NCI-H2227 (cell line): Measurements from ENCODE around the gene NEURL1.

Experiments
- DNase-seq: peaks from one replicate; lab custom pipeline; 2025; ENCODE audit not compliant: unreplicated experiment; lab: John Stamatoyannopoulos, UW

The NEURL1 gene

DNA sequence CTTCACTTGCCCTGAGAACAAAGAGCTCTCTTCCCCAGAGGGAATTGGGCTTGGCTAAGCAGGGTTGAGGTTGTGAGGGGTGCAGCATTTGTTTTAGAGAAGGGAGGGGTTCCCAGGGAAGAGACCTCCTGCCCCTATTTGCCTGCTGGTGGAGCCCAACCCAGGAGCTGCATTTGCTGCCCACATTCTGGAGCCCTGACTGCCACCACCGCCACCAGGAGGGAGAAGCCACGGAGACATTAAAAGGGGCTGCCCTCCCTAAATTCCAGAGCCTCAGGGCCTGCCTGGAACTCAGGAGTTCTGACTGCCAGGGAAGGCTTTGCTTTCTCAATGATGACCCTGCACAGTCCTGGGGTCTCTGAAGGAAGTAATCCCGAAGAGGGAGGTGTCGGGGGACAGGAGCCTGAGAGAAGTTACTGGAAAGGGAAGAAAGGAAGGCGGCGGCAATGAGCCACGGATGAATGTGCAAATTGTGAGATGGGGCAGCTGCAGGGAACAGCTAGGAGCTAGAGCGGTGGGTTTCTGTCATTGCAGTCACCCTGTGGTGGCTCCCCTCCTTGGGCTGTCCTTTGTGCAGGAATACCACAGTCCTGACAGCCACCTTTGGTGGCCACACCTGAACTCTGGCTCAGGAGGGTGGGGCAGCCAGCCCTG lies 51.3 kb downstream of the NEURL1 start:
- DNase-seq, result no peak

- no peak for DNase-seq
These were observed 51.9 kb downstream of the NEURL1 start for GRCh38 chr10:103545366-103545765.

DNA sequence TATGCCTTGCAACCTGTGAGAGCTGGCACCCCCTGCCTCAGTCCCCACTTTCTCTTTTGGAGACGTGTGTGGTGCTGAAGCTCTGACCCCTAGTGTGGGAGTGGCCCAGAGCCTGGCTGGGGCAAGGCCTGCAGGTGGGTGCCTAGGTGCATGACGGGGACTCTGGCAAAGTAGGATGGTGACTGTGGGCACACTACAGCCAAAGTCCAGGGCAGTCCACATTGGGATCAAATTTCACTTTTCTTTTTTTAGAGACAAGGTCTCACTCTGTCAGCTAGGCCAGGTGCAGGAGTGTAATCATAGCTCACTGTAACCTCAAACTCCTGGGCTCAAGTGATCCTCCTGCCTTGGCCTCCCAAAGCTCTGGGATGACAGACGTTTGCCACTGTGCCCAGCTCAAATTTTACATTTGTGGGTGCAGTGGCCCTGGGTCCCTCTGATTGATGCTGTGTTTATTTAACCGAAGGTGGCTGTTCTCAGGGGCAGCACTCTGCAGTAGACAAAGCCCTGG lies 52.3 kb downstream of the NEURL1 start:
- no peak for DNase-seq

- no peak for DNase-seq
These were observed 52.9 kb downstream of the NEURL1 start for GRCh38 chr10:103546401-103546800.

- DNase-seq, result no peak
These were observed 54.0 kb downstream of the NEURL1 start for GRCh38 chr10:103547391-103547946.

- DNase-seq, result no peak
These were observed 54.5 kb downstream of the NEURL1 start for GRCh38 chr10:103548006-103548405.

DNA sequence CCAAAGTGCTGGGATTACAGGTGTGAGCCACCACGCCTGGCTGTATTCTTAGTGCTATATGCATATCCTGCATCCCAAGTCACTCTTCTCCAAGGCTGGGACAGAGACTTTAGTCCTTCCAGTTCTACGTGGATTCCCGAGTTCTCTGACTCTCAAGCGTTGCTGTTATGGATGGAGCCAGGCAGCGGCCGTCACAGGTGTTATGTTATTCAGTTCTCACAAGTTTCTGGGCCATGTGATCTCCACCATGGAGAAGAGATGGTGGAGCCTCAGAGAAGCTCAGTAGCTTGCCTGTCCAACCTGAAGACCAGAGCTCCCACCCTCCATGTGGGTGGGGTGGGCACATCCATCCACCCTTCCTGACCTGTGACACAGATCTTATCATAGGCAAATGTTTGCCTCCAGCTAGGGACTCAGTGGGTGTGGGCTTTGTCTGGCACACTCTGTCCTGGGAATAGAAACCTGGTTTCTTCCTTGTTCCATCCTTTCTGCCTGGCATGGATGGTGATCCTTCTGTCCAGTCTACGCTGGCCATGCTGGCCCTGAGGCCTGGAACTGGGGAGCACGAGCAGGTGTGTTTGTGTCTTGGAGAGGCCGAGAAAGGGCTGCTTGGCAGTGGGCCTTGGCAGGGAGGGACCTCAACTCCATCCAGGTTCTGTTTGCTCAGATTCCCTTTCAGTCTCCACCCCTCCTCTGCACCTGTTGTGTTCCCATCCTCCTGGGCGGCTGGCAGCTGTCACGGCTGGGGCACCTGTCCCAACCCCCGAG lies 55.3 kb downstream of the NEURL1 start:
- DNase-seq, result no peak

- no peak for DNase-seq
These were observed 55.8 kb downstream of the NEURL1 start for GRCh38 chr10:103549349-103549685.

- no peak for DNase-seq
These were observed 56.7 kb downstream of the NEURL1 start for GRCh38 chr10:103550229-103550628.

DNA sequence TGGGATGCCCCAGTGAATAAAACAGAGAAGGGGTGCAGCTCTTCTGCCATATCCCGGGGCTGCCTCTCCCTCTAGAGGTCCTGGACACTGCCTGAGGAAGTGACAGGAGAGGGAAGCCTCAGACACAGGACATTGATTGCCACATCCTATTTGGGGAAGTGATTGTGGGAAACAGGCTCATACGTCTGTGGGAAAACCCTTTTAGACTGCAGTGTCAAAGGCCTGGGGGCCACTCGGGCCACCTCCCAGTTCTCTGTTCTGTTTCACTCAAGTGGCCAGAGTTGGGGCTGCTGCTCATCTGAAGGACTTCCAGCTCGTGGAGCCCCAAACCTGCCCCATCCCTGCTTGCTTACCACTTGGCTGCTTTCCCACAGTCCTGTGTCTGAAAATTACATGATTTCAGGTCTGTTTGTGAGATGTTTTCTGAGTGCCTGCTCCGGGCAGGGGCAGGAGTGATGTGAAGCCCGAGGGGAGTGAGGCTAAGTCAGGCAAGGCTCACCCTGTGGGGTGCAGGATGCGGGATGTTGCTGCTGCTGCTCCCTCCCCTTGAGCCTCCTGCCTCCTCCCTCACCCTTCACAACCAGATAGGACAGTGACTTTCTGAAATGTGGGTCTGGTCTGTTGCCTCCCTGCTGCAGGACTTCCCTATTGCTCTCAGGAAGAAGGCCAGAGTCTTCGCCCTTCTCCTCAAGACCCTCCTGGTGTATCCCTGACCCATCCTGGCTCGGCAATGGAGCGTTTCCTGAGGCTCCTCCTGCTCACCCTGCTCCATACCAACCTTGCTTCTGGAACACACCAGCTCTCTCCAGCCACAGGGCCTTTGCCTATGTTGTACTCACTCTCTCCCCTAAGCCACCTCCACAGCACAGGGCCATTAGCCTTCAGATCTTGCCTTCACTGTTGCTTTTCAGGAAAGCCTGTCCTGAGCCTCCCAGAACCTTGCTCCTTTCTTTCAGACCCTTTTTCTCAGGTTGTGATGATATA lies 58.4 kb downstream of the NEURL1 start:
- no peak for DNase-seq

DNA sequence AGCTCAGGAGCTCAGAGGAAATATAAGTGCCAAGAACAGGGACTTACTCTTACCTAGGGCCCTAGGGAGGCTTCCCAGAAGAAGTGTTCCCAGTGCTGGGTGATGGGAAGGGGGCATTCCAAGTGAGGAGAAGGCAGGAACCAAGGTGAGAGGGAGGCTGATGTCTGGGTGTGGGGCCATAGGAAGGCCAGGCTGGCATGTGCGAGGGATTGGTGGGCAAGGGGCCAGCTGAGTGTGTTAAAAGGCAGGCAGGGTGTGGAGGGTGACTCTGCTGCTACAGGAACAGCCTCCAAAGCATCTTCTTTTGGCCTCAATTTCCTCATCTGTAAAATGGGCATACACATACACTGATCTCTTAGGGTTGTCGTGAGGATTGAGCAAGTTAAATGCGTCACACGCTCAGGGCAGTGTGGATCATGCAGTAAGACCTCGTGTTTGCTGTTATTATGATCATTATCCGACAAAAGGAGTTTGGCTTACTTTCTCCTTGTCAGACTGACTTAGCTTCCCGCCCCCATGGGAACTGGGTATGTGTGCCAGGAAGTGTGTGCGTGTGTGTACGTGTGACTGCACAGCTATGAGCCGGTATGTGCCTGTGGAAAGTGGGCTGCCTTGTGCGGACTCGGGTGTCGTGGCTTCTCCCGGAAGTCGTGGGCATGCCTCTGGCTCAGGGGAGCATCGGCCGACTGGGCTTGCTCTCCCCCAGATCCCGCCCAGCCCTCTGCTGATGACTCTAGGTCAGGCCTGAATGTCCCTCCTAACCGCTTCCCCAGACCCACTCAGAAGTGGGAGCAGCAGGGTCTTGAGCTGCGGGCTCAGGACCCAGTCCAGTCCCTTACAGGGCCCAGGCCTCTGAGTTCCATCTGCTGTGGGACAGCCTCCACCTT lies 59.6 kb downstream of the NEURL1 start:
- DNase-seq, result no peak

DNA sequence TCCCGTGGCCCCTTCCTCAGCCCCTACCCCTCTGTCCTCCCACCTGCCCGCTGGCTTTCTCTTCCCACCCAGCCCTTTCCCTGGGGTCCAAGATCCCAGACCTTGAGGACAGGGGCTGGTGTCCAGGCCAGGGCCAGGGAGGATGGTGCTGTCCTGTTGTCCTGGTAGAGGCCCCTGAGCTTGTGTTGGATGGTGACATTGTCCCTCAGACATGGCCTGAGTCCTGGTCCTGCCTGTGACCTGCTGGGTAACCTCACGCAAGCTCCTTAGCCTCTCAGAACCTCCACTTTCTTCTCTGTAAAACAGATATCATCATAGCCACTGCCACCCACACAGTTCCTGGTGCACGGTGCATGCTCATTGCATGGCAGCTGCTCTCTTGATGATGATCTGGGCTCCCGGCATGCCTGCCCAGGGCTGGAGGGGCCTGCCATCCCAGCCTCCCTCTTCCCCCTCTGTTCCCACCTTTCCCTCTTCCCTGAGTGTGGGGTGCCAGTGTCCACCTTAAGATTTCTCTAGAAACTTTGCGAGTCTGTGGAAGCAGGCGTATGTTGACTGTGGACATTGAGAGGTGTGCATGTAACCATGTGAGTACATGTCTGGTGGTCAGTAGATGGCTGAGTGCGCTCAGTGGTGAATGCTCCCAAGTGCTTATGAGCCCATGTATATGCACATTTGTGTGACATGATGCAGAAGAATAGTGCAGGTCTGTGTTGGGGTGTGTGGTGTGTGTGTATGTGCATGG lies 60.4 kb downstream of the NEURL1 start:
- DNase-seq, result no peak

DNA sequence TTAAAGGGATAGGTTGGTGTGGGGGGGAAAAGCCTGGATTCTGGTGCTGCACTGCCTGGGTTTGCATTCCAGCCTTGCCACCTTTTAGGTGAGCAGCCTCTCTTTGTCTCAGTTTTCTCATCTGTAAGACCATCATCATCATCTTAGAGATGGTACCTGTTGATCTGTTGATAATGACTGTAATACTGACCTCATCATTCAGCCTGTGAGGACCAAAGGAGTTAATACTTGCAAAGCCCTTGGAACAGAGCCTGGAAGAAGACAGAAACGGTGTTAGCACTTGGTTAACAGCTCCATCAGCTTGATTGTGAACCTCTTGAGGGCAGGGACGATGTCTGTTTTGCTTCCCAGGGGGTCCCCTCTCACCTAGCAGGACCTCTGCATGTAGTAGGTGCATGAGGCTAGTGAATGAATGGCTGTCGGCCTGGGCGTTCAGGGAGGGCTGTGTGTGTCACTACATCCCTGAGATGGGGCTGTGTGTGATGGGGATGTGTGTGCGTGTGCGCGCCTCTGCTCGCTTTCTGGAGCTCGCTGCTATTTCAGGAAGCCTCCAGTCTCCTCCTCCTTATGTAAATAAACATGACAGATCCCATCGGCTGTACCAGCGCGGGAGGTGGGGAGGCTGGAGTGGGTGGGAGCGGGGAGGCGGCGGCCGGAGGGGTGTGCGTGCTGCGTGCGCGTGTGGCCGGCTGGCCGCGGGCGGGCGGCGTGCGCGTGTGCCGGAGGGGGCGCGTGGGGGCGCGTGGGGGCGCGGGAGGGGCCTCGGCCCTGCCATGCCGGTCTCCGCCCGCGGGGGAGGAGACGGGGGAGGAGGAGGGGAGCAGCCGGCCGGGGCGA lies 61.2 kb downstream of the NEURL1 start:
- peak; percentile 80 for DNase-seq

DNA sequence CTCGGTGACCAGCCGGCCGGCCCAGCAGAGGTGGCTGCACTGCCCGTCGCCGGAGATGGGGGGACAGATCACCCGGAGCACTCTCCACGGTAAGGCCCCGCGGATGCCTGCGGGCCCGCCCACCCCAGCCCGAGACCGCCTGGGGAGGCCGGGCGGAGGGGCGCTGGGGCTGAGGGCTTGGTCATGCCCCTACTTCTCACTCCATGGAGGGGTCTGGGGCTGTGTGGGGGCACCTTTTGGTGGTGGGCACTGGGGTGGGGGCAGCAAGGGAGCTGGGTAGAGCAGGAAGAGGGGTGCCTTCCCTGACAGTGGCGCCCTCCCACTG lies 61.8 kb downstream of the NEURL1 start:
- DNase-seq, result no peak

- DNase-seq, result no peak
These were observed 62.2 kb downstream of the NEURL1 start for GRCh38 chr10:103555712-103556111.

- no peak for DNase-seq
These were observed 63.0 kb downstream of the NEURL1 start for GRCh38 chr10:103556383-103557007.

- DNase-seq, result no peak
These were observed 64.0 kb downstream of the NEURL1 start for GRCh38 chr10:103557455-103557854.

GRCh38 chr10:103558911-103559310 lies 65.4 kb downstream of the NEURL1 start:
- no peak for DNase-seq
